HG03175 (cell line): Measurements from ENCODE around the gene KIZ.

Experiments
- ATAC-seq: cut with Tn5 transposase; IDR thresholded peaks from one replicate; pipeline ENCODE4 v1.9.1; 2021; ENCODE audit warnings: mild to moderate bottlenecking, moderate library complexity; ENCODE audit not compliant: unreplicated experiment

The KIZ gene

DNA sequence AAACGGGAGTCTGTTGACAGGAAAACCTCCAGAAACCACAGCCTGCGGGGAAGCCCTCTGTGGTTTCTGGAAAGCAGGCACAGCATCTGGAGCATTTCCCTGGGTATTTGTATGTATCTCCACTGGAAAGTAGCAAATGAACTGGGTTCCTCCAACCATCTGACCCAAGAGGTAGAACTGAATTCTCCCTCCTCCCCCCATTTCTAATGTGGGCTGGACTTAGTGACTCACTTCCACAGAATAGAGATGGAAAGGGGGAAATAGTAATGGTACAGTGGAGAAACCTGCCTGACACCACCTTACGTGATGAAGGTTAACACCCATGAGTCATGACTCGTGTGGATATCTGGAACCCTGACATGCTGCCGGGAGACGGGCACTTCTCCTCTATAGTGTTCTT is 125.4 kb downstream of the KIZ start:
- no peak for ATAC-seq

DNA sequence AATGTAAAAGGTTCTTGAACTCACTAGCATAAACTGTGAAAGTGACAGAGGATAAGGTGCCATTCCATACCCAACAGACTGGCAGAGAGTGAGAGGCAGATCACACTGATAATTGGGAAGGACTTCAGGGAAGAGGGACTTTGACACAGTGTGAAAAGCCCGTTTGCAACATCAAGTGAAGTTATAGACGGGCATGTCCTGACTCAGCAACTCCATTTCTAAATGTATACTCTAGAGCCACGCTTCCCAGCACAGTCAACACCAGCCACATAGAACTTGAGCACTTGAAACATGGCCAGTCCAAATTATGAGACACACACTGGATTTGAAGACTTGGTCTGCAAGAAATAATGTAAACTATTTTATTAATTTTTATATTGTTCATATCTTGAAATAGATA is 131.3 kb downstream of the KIZ start:
- ATAC-seq = no peak

DNA sequence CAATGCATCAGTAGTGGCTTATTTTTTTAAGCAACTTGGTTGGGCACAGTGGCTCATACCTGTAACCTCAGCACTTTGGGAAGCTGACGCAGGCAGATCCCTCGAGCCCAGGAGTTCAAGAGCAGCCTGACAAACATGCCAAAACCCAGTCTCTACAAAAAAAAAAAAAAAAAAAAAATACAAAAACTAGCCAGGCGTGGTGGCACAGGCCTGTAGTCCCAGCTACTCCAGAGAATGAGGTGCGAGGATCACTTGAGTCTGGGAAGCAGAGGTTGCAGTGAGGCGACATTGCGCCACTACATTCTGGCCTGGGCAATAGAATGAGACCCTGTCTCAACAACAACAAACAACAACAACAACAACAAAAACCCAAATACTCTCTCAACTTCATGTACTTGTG is 132.5 kb downstream of the KIZ start:
- ATAC-seq = no peak

- ATAC-seq = no peak
Measured at GRCh38 chr20:21259346-21259745, 133.5 kb downstream of the KIZ start.

GRCh38 chr20:21262812-21263211 is 136.9 kb downstream of the KIZ start:
- no peak for ATAC-seq

- no peak for ATAC-seq
Measured at GRCh38 chr20:21265261-21266190, 139.6 kb downstream of the KIZ start.

GRCh38 chr20:21266191-21266536 is 140.3 kb downstream of the KIZ start:
- no peak for ATAC-seq

GRCh38 chr20:21269772-21270171 is 143.9 kb downstream of the KIZ start:
- ATAC-seq = no peak

GRCh38 chr20:21270806-21271205 is 144.9 kb downstream of the KIZ start:
- no peak for ATAC-seq

DNA sequence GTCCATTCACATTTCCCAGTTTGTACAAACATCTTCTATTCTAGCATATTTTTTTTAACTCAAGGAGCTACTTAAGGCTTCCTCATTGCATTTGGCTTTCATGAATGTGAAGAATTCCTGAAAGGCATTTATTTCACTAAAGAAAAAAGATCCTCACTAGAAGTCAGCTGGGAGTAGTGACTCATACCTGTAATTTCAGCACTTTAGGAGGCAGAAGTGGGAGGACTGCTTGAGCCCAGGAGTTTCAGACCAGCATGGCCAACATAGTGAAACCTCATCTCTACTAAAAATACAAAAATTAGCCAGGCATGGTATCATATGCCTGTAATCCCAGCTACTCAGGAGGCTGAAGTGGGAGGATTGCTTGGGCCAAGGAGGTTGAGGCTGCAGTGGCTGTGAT is 146.4 kb downstream of the KIZ start:
- ATAC-seq = peak; percentile 45

GRCh38 chr20:21272679-21273078 is 146.8 kb downstream of the KIZ start:
- peak; percentile 48 for ATAC-seq

DNA sequence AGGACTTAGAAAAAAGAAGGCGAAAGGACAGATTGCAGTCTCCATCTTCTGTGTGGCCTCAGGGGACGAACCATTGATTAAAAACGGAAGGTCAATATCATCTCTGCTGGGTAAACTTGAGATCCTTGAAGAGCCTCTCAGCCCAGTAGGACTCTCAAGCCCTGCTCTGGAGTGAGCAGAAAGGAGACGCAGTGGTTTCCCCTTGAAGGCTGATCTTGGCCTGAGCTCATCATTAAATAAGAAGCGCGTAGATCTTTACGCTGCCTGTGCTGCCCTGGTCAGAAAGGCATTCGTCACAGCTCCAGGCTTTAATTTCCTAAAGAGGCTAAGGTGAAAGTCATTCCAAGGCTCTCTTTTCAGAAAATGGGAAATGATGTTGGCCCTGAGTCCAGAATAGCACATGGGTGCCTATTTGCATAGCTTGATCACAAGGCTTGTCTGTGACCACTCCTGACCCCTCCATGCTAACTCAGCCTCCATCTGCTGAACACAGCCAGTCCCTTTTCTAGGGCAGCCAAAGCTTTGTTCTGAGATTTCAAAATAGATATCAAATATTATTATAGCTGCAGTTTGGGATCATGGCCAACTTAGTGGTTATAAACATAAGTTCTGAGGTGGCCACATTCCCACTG is 148.0 kb downstream of the KIZ start:
- ATAC-seq = no peak

DNA sequence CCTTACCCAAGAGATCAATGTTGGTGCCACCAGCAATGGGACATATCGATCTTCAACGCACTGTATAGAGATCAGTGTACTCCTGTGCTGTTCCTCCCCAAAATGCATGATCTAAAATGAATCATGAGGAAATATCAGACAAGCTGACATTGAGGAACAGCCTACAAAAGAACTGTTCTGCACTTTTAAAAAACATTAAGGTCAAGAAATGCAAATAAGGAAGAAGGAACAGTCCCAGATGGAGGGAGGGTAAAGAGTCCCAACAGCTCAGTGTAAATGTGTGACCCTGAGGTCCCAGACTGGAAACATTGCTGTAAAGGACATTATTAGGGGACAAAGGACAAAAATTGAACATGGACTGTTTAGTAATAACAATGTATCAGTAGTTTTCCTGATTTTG is 152.9 kb downstream of the KIZ start:
- no peak for ATAC-seq

DNA sequence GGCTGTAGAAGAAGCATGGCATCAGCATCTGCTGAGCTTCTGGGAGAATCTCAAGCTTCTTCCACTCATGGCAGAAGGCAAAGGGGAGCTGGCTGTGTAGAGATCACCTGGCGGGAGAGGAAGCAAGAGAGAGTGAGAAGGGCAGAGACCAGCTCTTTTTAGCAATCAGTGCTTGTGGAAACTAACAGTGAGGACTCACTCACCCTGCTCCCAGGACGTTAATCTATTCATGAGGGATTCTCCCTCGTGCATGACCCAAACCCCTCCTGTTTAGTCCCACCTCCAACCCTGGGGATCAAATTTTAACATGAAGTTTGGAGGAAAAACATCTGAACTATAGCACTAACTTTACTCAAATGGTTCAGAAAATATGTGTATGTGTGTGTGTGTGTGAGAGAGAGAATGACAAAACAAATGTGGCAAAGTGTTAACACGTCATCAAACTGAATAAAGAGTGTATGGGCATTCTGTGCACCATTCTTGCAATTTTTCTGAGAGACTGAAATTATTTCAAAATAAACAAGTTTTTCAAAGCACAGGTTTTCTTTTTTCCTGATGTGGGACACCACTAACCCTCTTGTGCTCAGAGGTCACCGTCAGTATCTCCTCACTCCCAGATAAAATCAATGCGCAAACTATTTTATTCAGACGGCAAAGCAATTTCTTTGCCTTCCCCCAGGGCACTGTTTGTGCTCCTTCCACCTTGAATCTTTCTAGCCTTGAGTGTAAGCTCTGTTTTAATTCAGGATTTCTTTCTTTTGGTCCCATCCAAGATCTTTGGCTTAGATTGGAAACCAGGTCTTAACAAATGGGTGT is 154.0 kb downstream of the KIZ start:
- ATAC-seq = no peak

DNA sequence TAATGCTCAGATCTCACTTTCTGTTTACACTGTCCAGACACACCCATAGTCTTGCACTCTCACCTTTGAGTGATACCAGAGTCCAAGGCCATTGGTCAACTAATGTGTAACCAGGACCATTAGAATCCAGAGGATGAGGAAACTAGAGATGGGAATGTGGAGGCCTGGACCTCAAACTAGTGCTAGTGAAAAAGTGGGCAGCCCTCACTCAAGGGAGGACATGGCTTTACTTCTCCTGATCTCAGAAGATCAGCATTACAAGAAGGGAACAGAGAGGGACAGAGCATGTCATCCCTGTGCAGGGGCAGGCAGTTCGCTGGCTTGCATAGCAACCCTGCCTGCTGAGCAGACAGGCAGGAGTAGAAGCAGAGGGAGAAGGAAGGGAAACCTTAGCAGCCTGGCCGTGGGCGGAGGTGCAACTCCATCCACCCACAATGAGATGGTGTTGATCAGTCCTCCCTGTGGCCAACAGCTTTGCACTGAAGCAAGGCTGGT is 154.7 kb downstream of the KIZ start:
- ATAC-seq = no peak

GRCh38 chr20:21286775-21287174 is 160.9 kb downstream of the KIZ start:
- no peak for ATAC-seq

- no peak for ATAC-seq
Measured at GRCh38 chr20:21288587-21289370, 162.9 kb downstream of the KIZ start.

DNA sequence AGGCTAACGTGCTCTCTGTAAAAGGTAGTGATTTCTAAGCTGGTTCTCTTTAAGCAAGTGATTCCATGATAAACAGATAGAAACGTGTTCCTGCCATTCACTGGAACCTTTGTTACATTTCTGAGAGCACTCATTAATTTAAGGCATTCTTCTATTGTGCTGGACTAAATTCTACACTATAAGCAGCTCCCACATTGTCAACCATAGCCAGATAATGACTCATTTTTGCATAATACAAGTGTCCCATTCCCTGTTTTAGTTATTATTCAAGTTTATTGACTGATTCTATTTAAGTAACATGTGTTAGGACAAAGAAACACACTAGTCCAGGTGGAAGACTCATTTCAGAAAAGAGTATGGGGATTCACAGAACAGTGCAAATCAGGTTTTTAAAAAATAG is 163.8 kb downstream of the KIZ start:
- no peak for ATAC-seq

DNA sequence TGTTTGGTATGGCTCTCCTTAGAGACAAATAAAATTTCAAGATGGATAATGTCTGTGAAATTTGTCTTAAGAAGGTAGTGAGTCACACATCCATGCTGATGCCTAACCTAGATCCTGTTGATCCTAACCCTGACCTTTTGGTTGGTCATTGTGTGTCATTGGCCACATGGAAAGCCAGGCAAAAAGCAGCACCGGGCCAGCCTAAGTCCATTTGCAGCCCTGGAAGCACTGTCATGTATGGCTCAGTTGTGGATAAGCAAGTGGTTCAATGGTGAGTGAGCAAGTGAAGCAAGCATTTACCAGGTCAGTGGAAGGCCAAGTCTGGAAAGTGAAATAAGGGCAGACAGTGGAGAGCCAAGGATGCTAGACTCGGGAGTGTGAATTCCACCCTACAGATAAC is 165.1 kb downstream of the KIZ start:
- ATAC-seq = no peak

- no peak for ATAC-seq
Measured at GRCh38 chr20:21294755-21295154, 168.9 kb downstream of the KIZ start.
